ENCODE measurements around the gene FRMD1.

FRMD1 gene

DNA sequence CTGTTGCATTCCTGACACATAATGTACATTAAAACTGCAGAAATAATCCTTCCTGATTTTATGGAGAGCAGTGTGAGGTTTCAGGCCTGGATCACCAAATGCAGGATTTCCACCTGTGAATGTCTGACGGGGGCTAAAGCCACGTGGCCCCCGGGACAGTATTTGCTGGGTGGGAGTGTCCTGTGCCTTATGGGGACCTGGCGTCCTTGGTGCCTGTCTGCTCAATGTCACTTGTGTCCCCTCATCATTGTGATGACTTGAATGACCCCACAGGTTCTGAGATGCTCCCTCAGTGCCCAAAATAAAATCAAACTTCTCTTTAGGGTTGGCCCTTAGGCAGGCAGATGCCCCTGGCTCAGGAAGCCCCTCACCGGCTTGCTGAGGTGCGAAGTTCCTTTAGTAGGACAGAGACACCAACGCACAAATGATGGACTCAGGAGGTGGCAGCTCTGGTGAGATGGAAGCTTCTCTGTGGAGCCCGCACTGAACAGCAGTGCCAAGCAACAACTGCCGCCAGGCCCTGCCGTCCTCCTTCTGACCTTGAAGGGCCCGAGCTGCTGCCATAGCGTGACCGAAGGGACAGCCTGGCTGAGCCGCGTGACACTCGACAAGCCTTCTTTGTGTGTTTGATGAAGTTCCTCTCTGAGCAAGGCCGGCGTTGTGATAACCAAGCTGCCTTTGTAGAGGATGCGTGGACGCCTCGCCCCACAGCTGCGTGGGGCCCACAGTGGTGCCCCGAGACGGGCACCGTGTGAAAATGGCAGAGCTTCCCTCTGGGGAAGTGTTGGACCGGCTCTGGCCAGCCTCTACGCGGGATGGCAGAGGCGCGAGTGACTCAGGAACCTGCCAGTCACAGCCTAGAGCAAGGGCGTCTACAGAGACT, 30.9 kb downstream of the FRMD1 start:
- H3K4me3 ChIP-seq: no peak overlapping the region
- H3K36me3 ChIP-seq (ENCODE audit: insufficient read depth, low read length): no peaks in the 10 kb centered on the region
- H3K27ac ChIP-seq: no peak overlapping the region
- DNase-seq (ENCODE audit: low read depth, low spot score): no peak
- TF ChIP-seq FOXP2 (optimal IDR thresholded peaks at IDR 0.05; ENCODE audit: control extremely low read depth, extremely low read length, insufficient read depth) (no peak), EZH2 (IDR thresholded peaks at IDR 0.05) (no peak), POLR2AphosphoS5 (IDR thresholded peaks at IDR 0.05; ENCODE audit: borderline replicate concordance, low read depth, low read length) (no peak)
- H3K9ac ChIP-seq (ENCODE audit: insufficient read length): no peak overlapping the region
- H3K9me3 ChIP-seq (ENCODE audit: low read depth, low read length): no peaks in the 10 kb centered on the region

DNA sequence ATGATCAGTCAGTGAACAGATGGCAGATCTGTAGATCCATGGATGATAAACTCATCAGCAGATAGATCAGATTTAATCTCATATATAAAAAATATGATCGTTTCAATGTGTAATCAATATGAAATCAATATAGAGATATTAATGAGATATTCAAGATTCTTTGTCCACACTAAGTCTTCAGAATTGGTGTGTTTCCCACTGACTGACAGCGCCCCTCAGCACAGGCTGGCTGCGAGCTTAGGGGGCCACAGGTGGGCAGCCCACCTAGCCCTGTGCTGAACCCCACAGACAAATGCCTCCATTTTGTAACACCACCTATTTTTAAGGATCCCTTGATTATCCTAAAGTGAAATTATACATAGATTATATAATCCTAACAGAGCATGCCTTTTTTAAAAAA, 32.3 kb downstream of the FRMD1 start:
- H3K4me3 ChIP-seq: no peak overlapping the region
- no peak overlapping the region for H3K27ac ChIP-seq
- no peaks in the 10 kb centered on the region for H3K9me3 ChIP-seq (ENCODE audit: low read depth, low read length)
- no peaks in the 10 kb centered on the region for H3K36me3 ChIP-seq (ENCODE audit: insufficient read depth, low read length)
- no peak for DNase-seq (ENCODE audit: low read depth, low spot score)
- TF ChIP-seq POLR2AphosphoS5 (IDR thresholded peaks at IDR 0.05; ENCODE audit: borderline replicate concordance, low read depth, low read length) (no peak), EZH2 (IDR thresholded peaks at IDR 0.05) (no peak), FOXP2 (optimal IDR thresholded peaks at IDR 0.05; ENCODE audit: control extremely low read depth, extremely low read length, insufficient read depth) (no peak)
- no peak overlapping the region for H3K9ac ChIP-seq (ENCODE audit: insufficient read length)

DNA sequence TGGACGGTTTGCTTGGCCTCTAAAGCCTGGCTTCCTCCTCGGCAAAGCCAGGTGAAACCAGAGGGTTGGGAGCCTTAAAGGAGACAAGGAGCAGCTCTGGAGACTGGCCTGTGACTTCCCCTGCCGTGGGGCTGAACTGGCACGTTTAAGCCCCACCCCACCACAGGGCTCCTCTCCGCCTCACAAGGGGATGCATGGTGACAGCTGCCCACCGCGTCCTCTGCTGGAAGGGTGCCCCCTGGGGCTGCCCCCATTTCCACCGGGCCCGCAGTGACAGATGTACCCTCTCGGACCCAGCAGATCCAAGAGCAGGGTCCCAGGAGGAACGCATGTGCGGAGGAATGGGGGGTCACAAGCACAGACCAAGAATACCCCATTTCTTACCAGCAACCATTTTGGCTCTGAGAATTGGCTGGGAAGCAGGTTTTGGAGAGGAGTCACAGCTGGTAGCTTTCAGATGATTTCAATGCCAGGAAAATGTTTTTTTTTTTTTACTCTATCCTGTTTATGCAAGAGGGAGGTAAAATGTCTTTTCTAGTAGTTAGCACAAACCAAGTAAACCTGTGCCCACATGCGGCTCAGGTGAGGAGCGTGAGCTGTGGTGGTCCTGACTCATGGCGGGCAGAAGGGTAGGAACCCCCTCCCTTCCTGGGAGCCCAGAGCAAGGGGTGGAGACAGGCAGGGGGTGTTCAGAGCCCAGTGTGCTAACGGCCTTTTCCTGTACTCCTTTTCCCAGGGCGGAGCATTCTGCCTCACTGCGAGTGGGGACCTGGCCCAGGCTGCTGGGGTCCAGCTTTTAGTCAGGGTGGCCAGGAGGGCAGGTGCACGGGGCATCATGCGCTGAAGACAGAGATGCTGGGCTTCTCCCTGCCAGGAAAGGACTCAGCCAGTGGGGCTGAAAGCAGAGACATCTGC, 33.0 kb downstream of the FRMD1 start:
- Histone ChIP-seq H3K9me3 (ENCODE audit: low read depth, low read length) (no peaks in the 10 kb centered on the region), H3K27ac (no peak overlapping the region), H3K9ac (ENCODE audit: insufficient read length) (no peak overlapping the region), H3K4me3 (no peak overlapping the region), H3K36me3 (ENCODE audit: insufficient read depth, low read length) (no peaks in the 10 kb centered on the region)
- DNase-seq (ENCODE audit: low read depth, low spot score): no peak
- TF ChIP-seq EZH2 (IDR thresholded peaks at IDR 0.05) (no peak), FOXP2 (optimal IDR thresholded peaks at IDR 0.05; ENCODE audit: control extremely low read depth, extremely low read length, insufficient read depth) (no peak), POLR2AphosphoS5 (IDR thresholded peaks at IDR 0.05; ENCODE audit: borderline replicate concordance, low read depth, low read length) (no peak)

DNA sequence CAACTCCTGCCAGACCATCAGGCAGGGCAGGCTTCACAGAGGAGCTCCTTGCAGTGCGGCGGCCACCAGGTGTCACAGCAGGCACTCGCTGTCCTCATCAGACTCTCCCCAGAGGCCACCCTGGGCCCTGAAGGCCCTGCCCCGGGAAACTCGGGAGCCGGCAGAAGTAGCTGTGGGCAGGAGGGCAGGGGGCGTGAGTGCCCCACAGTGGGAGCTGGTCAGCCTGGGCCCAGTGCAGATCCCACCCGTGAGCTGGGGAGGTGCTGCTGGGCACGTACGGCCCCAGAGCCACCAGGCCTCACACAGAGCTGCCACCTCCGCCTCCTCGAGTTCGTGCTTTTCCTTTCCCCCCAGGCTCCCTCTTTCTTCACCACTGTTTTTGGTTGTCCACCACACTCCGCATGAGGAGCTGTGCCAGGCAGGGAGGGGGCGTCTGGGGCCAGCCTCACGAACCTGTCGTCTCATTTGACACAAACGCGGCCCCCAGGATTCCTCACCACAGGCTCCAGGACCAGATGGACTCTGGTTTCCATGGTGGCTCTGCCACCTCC, 33.8 kb downstream of the FRMD1 start:
- no peak overlapping the region for H3K27ac ChIP-seq
- H3K9ac ChIP-seq (ENCODE audit: insufficient read length): no peak overlapping the region
- H3K4me3 ChIP-seq: no peak overlapping the region
- peaks cover 3% of the 10 kb centered on the region; the same call in 1 of the 2 replicates for H3K9me3 ChIP-seq (ENCODE audit: low read depth, low read length)
- DNase-seq (ENCODE audit: low read depth, low spot score): no peak
- no peaks in the 10 kb centered on the region for H3K36me3 ChIP-seq (ENCODE audit: insufficient read depth, low read length)
- no peak for TF ChIP-seq POLR2AphosphoS5 (IDR thresholded peaks at IDR 0.05; ENCODE audit: borderline replicate concordance, low read depth, low read length)
- TF ChIP-seq FOXP2 (optimal IDR thresholded peaks at IDR 0.05; ENCODE audit: control extremely low read depth, extremely low read length, insufficient read depth): no peak
- no peak for TF ChIP-seq EZH2 (IDR thresholded peaks at IDR 0.05)

- H3K4me3 ChIP-seq: no peak overlapping the region
- TF ChIP-seq FOXP2 (optimal IDR thresholded peaks at IDR 0.05; ENCODE audit: control extremely low read depth, extremely low read length, insufficient read depth) (no peak), POLR2AphosphoS5 (IDR thresholded peaks at IDR 0.05; ENCODE audit: borderline replicate concordance, low read depth, low read length) (no peak), EZH2 (IDR thresholded peaks at IDR 0.05) (no peak)
- DNase-seq (ENCODE audit: low read depth, low spot score): no peak
- peaks cover 6% of the 10 kb centered on the region; the same call in 1 of the 2 replicates for H3K9me3 ChIP-seq (ENCODE audit: low read depth, low read length)
- H3K36me3 ChIP-seq (ENCODE audit: insufficient read depth, low read length): no peaks in the 10 kb centered on the region
- no peak overlapping the region for H3K9ac ChIP-seq (ENCODE audit: insufficient read length)
- H3K27ac ChIP-seq: no peak overlapping the region
Observed at GRCh38 chr6:168044521-168045130, 34.4 kb downstream of the FRMD1 start.

DNA sequence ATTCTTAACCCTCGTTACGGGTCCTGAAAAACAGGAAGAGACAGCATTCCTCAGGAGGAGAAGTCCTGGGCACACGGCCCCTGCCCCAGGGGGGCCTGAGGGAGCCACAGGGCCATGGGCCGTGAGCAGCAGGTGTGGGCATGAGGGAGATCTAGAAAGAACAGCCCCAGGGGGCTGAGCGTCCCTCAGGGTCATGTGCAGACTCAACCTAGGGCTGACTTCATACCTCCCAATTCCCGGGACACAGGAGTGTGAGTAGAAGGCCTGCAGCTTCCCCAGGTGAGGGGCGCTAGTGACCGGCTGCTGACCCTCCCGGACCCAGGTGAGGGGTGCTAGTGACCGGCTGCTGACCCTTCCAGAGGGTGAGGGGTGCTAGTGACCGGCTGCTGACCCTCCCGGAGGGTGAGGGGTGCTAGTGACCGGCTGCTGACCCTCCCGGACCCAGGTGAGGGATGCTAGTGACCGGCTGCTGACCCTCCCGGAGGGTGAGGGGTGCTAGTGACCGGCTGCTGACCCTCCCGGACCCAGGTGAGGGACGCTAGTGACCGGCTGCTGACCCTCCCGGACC, 35.1 kb downstream of the FRMD1 start:
- Histone ChIP-seq H3K9me3 (ENCODE audit: low read depth, low read length) (peaks cover 10% of the 10 kb centered on the region; the same call in 1 of the 2 replicates), H3K9ac (ENCODE audit: insufficient read length) (no peak overlapping the region), H3K4me3 (no peak overlapping the region), H3K27ac (no peak overlapping the region), H3K36me3 (ENCODE audit: insufficient read depth, low read length) (no peaks in the 10 kb centered on the region)
- DNase-seq (ENCODE audit: low read depth, low spot score): no peak
- TF ChIP-seq POLR2AphosphoS5 (IDR thresholded peaks at IDR 0.05; ENCODE audit: borderline replicate concordance, low read depth, low read length): no peak
- TF ChIP-seq FOXP2 (optimal IDR thresholded peaks at IDR 0.05; ENCODE audit: control extremely low read depth, extremely low read length, insufficient read depth): no peak
- TF ChIP-seq EZH2 (IDR thresholded peaks at IDR 0.05): no peak

DNA sequence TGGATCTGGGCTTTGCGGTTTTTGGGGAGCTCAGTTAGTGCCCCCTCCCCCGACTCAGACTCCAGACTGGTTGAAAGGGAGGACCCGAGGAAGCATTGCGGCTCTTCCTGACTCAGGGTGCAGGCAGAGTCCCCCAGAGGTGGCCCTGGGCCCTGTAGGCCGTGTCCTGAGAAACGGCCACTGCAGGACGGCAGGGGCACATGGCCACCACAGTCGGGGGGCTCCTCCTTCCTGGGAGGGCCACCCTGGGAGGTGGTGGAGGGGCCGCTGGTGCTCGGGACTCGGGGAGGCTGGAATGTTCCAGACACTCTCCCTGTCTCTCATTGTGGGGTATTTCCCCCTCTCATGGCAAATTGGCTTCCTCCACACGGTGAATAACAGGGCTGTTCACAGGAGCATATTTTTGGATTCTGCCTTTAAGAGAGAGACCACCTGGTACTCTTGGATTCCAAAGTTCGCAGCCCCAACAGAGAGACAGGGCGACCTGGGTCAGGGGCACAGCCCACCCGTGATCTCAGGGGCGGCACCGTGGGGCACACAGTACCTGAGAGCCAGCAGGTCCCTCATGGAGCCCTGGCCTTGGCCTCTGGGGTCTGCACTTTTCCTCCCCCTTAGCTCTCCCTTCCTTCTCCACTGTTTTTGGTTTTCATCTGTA, 35.7 kb downstream of the FRMD1 start:
- Histone ChIP-seq H3K27ac (no peak overlapping the region), H3K36me3 (ENCODE audit: insufficient read depth, low read length) (no peaks in the 10 kb centered on the region), H3K9me3 (ENCODE audit: low read depth, low read length) (peaks cover 10% of the 10 kb centered on the region; the same call in 1 of the 2 replicates), H3K4me3 (no peak overlapping the region), H3K9ac (ENCODE audit: insufficient read length) (no peak overlapping the region)
- no peak for DNase-seq (ENCODE audit: low read depth, low spot score)
- TF ChIP-seq FOXP2 (optimal IDR thresholded peaks at IDR 0.05; ENCODE audit: control extremely low read depth, extremely low read length, insufficient read depth): no peak
- no peak for TF ChIP-seq EZH2 (IDR thresholded peaks at IDR 0.05)
- TF ChIP-seq POLR2AphosphoS5 (IDR thresholded peaks at IDR 0.05; ENCODE audit: borderline replicate concordance, low read depth, low read length): no peak
